ENCODE results near the gene KIAA0825.

DNA sequence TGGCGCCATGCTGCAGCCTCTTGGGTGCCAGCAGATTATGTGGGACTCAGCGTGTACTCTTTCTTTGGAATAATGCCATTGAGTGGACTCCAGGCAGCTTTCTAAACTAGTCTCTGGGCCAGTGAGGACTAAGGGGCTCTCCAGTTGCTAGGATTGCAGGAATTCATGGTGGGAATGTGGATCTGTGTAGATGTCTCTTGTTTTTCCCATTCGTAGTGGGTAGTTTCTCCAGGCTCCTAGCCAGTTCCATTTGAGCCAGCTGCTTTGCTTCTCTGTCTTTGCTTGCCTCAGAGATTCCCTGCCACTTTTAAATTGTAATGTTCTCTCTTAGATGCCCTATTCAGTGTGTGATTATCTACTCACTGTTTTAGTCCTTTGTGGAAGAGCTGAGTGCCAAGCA is 42.7 kb upstream of the KIAA0825 start:
- no peak for TF ChIP-seq POLR2A (IDR thresholded peaks at IDR 0.05)
- TF ChIP-seq, protein P1, sequence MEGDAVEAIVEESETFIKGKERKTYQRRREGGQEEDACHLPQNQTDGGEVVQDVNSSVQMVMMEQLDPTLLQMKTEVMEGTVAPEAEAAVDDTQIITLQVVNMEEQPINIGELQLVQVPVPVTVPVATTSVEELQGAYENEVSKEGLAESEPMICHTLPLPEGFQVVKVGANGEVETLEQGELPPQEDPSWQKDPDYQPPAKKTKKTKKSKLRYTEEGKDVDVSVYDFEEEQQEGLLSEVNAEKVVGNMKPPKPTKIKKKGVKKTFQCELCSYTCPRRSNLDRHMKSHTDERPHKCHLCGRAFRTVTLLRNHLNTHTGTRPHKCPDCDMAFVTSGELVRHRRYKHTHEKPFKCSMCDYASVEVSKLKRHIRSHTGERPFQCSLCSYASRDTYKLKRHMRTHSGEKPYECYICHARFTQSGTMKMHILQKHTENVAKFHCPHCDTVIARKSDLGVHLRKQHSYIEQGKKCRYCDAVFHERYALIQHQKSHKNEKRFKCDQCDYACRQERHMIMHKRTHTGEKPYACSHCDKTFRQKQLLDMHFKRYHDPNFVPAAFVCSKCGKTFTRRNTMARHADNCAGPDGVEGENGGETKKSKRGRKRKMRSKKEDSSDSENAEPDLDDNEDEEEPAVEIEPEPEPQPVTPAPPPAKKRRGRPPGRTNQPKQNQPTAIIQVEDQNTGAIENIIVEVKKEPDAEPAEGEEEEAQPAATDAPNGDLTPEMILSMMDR (IDR thresholded peaks at IDR 0.05), result no peak

Measured in Peyer's patch (tissue), 4 donors.